Smooth muscle cell (in vitro differentiated cells): Measurements from ENCODE around the gene PITPNC1. TPM values are rescaled to one million over a fixed set of nuclear protein-coding genes. Genes with fewer than 3 reads are reported as not detected.

Experiments
- DNase-seq: peaks from one replicate; lab custom pipeline; 2025; ENCODE audit not compliant: unreplicated experiment; lab: John Stamatoyannopoulos, UW
- H2AFZ ChIP-seq: fragments of 200-600 bp; sonication (generic); 2 replicates; pipeline ENCODE4 v1.6.0; 2016; ENCODE audit warnings: antibody characterized with exemption, low read depth, mild to moderate bottlenecking
- H3F3A ChIP-seq: fragments of 200-600 bp; sonication (generic); 2 replicates; pipeline ENCODE4 v1.6.0; 2017; ENCODE audit warnings: antibody characterized with exemption, low read depth
- H3K27ac ChIP-seq: fragments of 200-600 bp; sonication (generic); 2 replicates; pipeline ENCODE4 v1.5.1; 2016; ENCODE audit warnings: low read depth, mild to moderate bottlenecking
- H3K27me3 ChIP-seq: fragments of 200-600 bp; sonication (generic); 2 replicates; pipeline ENCODE4 v1.6.1; 2016; ENCODE audit warnings: low read depth, mild to moderate bottlenecking
- H3K36me3 ChIP-seq: fragments of 200-600 bp; sonication (generic); 2 replicates; pipeline ENCODE4 v1.5.1; 2016; ENCODE audit warnings: low read depth
- H3K4me1 ChIP-seq: fragments of 200-600 bp; sonication (generic); 2 replicates; pipeline ENCODE4 v1.5.1; 2016; ENCODE audit warnings: low read depth
- H3K4me2 ChIP-seq: fragments of 200-600 bp; sonication (generic); 2 replicates; pipeline ENCODE4 v1.6.0; 2016; ENCODE audit warnings: mild to moderate bottlenecking
- H3K4me3 ChIP-seq: fragments of 200-600 bp; sonication (generic); 2 replicates; pipeline ENCODE4 v1.5.1; 2016; ENCODE audit warnings: mild to moderate bottlenecking
- H3K79me2 ChIP-seq: fragments of 200-600 bp; sonication (generic); 2 replicates; pipeline ENCODE4 v1.6.0; 2016; ENCODE audit warnings: low read depth, mild to moderate bottlenecking
- H3K9ac ChIP-seq: fragments of 200-600 bp; sonication (generic); 2 replicates; pipeline ENCODE4 v1.6.0; 2016; ENCODE audit warnings: low read depth
- H3K9me3 ChIP-seq: fragments of 200-600 bp; sonication (generic); replicated peaks from 2 replicates; pipeline ENCODE4 v1.5.1; 2016; ENCODE audit warnings: low read depth
- H4K20me1 ChIP-seq: fragments of 200-600 bp; sonication (generic); 2 replicates; pipeline ENCODE4 v1.6.0; 2016; ENCODE audit warnings: low read depth
- CTCF ChIP-seq: fragments of 200-600 bp; sonication (generic); IDR thresholded peaks from 2 replicates; pipeline ENCODE4 v1.5.1; 2017; ENCODE audit warnings: borderline replicate concordance, mild to moderate bottlenecking, antibody characterized with exemption; ENCODE audit not compliant: insufficient read depth, poor library complexity, severe bottlenecking
- WGBS: methylation state at CpG from one replicate; pipeline ENCODE4 v1.1.7; 2016; ENCODE audit warnings: low lambda C conversion rate; 5-methylcytosine and 5-hydroxymethylcytosine counted together
- polyA plus RNA-seq: library from polyadenylated mRNA; unstranded; fragments of >200 nt; fragmentation: Nextera tagmentation; extraction: Ambion mirVana; gene quantifications from 2 replicates; pipeline ENCODE4 v1.2.1, GENCODE V29; 2016
- total RNA-seq: library from RNA; depleted of rRNA; stranded (reverse); fragments of >200 nt; gene quantifications from 2 replicates; pipeline ENCODE4 v1.2.3, GENCODE V29; 2014

Gene PITPNC1
- total and polyA plus RNA-seq, 2 experiments from 2014 or later: 9.6 to 12.5 TPM

GRCh38 chr17:67633751-67634211, 256.7 kb downstream of the PITPNC1 start:
- no peaks in the 10 kb centered on the region for H3K27me3 ChIP-seq
- H2AFZ ChIP-seq: no peak overlapping the region
- H3K36me3 ChIP-seq: no peaks in the 10 kb centered on the region
- H4K20me1 ChIP-seq: no peaks in the 10 kb centered on the region
- H3K4me3 ChIP-seq: no peak overlapping the region
- H3K27ac ChIP-seq: no peak overlapping the region
- H3K9me3 ChIP-seq: no peaks in the 10 kb centered on the region
- TF ChIP-seq CTCF: no peak
- 98% methylated on average over 10 of the region's 10 CpGs for WGBS
- H3K4me2 ChIP-seq: no peak overlapping the region
- no peaks in the 10 kb centered on the region for H3K79me2 ChIP-seq
- no peak for DNase-seq
- no peak overlapping the region for H3K9ac ChIP-seq
- H3K4me1 ChIP-seq: no peaks in the 10 kb centered on the region
- H3F3A ChIP-seq: no peaks in the 10 kb centered on the region

GRCh38 chr17:67635681-67636080, 258.6 kb downstream of the PITPNC1 start:
- Histone ChIP-seq H3K36me3 (no peaks in the 10 kb centered on the region), H3F3A (no peaks in the 10 kb centered on the region), H2AFZ (no peak overlapping the region), H3K9ac (no peak overlapping the region), H4K20me1 (no peaks in the 10 kb centered on the region), H3K9me3 (no peaks in the 10 kb centered on the region), H3K4me3 (no peak overlapping the region), H3K27me3 (no peaks in the 10 kb centered on the region), H3K4me1 (no peaks in the 10 kb centered on the region), H3K27ac (no peak overlapping the region), H3K79me2 (no peaks in the 10 kb centered on the region), H3K4me2 (no peak overlapping the region)
- 94% methylated on average over 7 of the region's 7 CpGs for WGBS
- no peak for DNase-seq
- TF ChIP-seq CTCF: no peak

DNA sequence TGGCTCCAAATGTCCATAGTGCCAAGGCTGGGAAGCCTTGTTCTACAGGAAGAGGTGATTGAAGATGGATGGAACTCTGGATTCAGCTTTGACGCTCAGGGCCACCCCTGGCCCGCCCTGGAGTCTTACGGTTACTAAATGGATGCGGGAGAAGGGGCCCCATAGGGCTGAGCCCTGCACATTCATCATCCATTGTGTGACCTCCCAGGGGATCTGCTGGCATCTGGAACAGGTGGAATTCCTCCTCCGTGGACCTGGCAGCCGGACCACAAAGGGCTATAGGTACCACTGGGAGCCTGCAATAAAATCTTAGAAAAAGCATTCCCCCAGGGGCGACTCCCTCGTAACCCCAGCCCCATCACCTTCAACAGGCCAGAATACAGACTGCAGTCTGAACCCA, 259.2 kb downstream of the PITPNC1 start:
- no peaks in the 10 kb centered on the region for H3K36me3 ChIP-seq
- no peak overlapping the region for H3K4me3 ChIP-seq
- H3K79me2 ChIP-seq: no peaks in the 10 kb centered on the region
- no peaks in the 10 kb centered on the region for H3K27me3 ChIP-seq
- H4K20me1 ChIP-seq: no peaks in the 10 kb centered on the region
- H3K4me2 ChIP-seq: no peak overlapping the region
- H3K9me3 ChIP-seq: no peaks in the 10 kb centered on the region
- no peaks in the 10 kb centered on the region for H3F3A ChIP-seq
- 92% methylated on average over 8 of the region's 8 CpGs for WGBS
- no peak overlapping the region for H3K9ac ChIP-seq
- no peak for DNase-seq
- no peak overlapping the region for H3K27ac ChIP-seq
- no peaks in the 10 kb centered on the region for H3K4me1 ChIP-seq
- no peak overlapping the region for H2AFZ ChIP-seq
- TF ChIP-seq CTCF: no peak

GRCh38 chr17:67636834-67637520, 259.9 kb downstream of the PITPNC1 start:
- no peak overlapping the region for H3K4me3 ChIP-seq
- no peak for TF ChIP-seq CTCF
- no peaks in the 10 kb centered on the region for H3K36me3 ChIP-seq
- H2AFZ ChIP-seq: no peak overlapping the region
- no peak overlapping the region for H3K27ac ChIP-seq
- H3F3A ChIP-seq: no peaks in the 10 kb centered on the region
- no peaks in the 10 kb centered on the region for H3K9me3 ChIP-seq
- DNase-seq: no peak
- no peaks in the 10 kb centered on the region for H3K4me1 ChIP-seq
- H3K4me2 ChIP-seq: no peak overlapping the region
- 83% methylated on average over 13 of the region's 13 CpGs for WGBS
- no peaks in the 10 kb centered on the region for H3K79me2 ChIP-seq
- no peak overlapping the region for H3K9ac ChIP-seq
- no peaks in the 10 kb centered on the region for H4K20me1 ChIP-seq
- no peaks in the 10 kb centered on the region for H3K27me3 ChIP-seq
